HL-60 (cell line): ENCODE data around the gene KCNK5.

Experiments
- DNase-seq, 2 experiments: peaks; one replicate each; pipeline ENCODE4 v3.0.0-alpha.2; 2010 to 2020; ENCODE audit warnings: low read depth in 1 of 2, low spot score in 1 of 2
- H3K27ac ChIP-seq: fragments of 250-450 bp; sonication (Bioruptor Pico); replicated peaks from 2 replicates; pipeline ENCODE4 v1.5.1; 2020; ENCODE audit warnings: mild to moderate bottlenecking, moderate library complexity
- H3K27me3 ChIP-seq: fragments of 250-450 bp; sonication (Bioruptor Pico); 2 replicates; pipeline ENCODE4 v1.5.1; 2021; ENCODE audit warnings: mild to moderate bottlenecking, moderate library complexity; ENCODE audit not compliant: insufficient read depth, poor library complexity, severe bottlenecking
- H3K4me3 ChIP-seq: replicated peaks from 2 replicates; pipeline ENCODE4 v1.5.1; 2011; ENCODE audit warnings: mild to moderate bottlenecking, control low read depth, low read length; ENCODE audit not compliant: insufficient read depth
- GABPA ChIP-seq: IDR thresholded peaks from 2 replicates; pipeline ENCODE4 v1.6.1; 2012; ENCODE audit warnings: low read depth
- POLR2AphosphoS5 ChIP-seq: IDR thresholded peaks from 2 replicates; pipeline ENCODE4 v1.6.1; 2012; ENCODE audit warnings: low read depth
- REST ChIP-seq: IDR thresholded peaks from 2 replicates; pipeline ENCODE4 v1.6.1; 2012; ENCODE audit warnings: low read depth; ENCODE audit not compliant: insufficient replicate concordance
- SPI1 ChIP-seq: IDR thresholded peaks from 2 replicates; pipeline ENCODE4 v1.6.1; 2012; ENCODE audit warnings: low read depth, mild to moderate bottlenecking, borderline replicate concordance
- TF ChIP-seq, protein P1 (sequence below): IDR thresholded peaks from one replicate; pipeline ENCODE4 v1.5.1; 2011; ENCODE audit warnings: low read length, control low read depth, inconsistent platforms; ENCODE audit not compliant: insufficient read depth

The KCNK5 gene

DNA sequence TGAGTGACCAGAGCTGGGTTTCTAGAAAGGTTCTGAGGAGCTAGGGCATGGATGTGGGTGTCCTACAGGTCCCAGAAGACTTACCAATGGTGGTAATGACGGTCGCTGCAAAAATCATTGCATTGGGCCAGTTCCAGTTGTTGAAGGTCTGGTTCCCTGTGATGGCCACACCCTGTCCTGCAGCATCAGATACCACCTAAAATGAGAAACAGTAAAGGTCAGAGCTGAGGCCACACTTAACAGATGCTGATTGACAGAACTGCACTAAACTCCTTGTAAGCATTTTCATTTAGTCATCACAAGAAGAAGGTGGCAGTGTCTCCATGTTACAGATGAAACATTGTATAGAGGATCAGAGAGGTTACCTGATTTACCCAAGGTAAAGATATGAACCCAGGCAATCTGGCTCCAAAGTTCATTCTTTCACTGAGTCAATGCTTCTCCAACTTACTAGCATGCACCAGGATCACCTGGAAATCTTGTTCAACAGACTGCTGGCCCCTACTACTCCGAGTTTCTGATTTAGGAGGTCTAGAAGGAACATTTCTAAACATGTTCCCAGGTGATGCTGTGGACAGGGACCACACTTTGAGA, 33.4 kb downstream of the KCNK5 start:
- no peak overlapping the region for H3K4me3 ChIP-seq
- no peak for DNase-seq
- no peak for TF ChIP-seq GABPA
- TF ChIP-seq REST, result no peak
- TF ChIP-seq, protein P1, sequence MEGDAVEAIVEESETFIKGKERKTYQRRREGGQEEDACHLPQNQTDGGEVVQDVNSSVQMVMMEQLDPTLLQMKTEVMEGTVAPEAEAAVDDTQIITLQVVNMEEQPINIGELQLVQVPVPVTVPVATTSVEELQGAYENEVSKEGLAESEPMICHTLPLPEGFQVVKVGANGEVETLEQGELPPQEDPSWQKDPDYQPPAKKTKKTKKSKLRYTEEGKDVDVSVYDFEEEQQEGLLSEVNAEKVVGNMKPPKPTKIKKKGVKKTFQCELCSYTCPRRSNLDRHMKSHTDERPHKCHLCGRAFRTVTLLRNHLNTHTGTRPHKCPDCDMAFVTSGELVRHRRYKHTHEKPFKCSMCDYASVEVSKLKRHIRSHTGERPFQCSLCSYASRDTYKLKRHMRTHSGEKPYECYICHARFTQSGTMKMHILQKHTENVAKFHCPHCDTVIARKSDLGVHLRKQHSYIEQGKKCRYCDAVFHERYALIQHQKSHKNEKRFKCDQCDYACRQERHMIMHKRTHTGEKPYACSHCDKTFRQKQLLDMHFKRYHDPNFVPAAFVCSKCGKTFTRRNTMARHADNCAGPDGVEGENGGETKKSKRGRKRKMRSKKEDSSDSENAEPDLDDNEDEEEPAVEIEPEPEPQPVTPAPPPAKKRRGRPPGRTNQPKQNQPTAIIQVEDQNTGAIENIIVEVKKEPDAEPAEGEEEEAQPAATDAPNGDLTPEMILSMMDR, result no peak
- no peak for TF ChIP-seq POLR2AphosphoS5
- no peak for TF ChIP-seq SPI1
- no peak overlapping the region for H3K27ac ChIP-seq
- H3K27me3 ChIP-seq, result no peaks in the 10 kb centered on the region

GRCh38 chr6:39194466-39194865, 34.8 kb downstream of the KCNK5 start:
- Histone ChIP-seq H3K27ac (no peak overlapping the region), H3K4me3 (no peak overlapping the region), H3K27me3 (no peaks in the 10 kb centered on the region)
- TF ChIP-seq POLR2AphosphoS5, result no peak
- TF ChIP-seq SPI1, result no peak
- TF ChIP-seq, protein P1, result no peak
- no peak for TF ChIP-seq REST
- TF ChIP-seq GABPA, result no peak
- DNase-seq, result no peak

- Histone ChIP-seq H3K27ac (no peak overlapping the region), H3K27me3 (no peaks in the 10 kb centered on the region), H3K4me3 (no peak overlapping the region)
- DNase-seq, result no peak
- no peak for TF ChIP-seq POLR2AphosphoS5
- TF ChIP-seq GABPA, result no peak
- TF ChIP-seq SPI1, result no peak
- TF ChIP-seq, protein P1, result no peak
- TF ChIP-seq REST, result no peak
These were observed 36.0 kb downstream of the KCNK5 start for GRCh38 chr6:39193201-39193791.
